Spleen (tissue), 7 donors: ENCODE data around the gene ZNF276.

Source experiments
- POLR2A ChIP-seq, 3 donors: fragments of 450-650 bp; IDR thresholded peaks; one replicate each; pipeline ENCODE4 v1.5.1; 2017; ENCODE audit warnings: antibody characterized with exemption in 3 of 3, mild to moderate bottlenecking in 1 of 3
- TF ChIP-seq, protein P1 (sequence below), 11 experiments: fragments of 200-600 bp in 7 of 11; fragments of 450-650 bp in 4 of 11; sonication (generic) in 4 of 11; IDR thresholded peaks in 8 of 11; conservative IDR thresholded peaks in 3 of 11; 1 replicate in 7 of 11; 2 replicates in 4 of 11; pipeline versions ENCODE4 v1.4.0 to v1.8.0; 2016 to 2021; ENCODE audit warnings: antibody characterized with exemption in 11 of 11, inconsistent platforms in 4 of 11, mild to moderate bottlenecking in 1 of 11
- donor health status: DM: no; HTN: no; CAD: no; lungs with moderate emphysema.
- donor health status: DM: no; HTN: no; CAD: no.
- donor health status: DM: no; HTN: no; CAD: no.

DNA sequence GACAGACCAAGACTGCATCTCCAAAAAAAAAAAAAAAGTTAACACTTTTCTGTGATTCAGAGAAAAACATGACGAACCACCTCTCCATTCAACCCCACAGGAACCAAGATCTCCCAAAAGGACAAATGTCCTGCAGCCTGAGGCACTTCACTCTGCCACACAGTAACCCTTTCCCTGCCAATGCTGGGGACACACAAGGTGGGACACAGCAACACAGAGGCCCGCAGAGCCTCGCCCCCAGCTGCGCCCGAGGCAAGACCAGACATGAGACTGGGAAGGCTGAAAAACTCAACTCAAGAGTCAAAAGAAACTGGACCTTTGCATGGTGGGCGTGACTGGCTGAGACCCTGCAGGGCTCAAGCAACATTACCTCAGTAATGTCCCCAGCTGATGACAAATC, 61.2 kb downstream of the ZNF276 start:
- no peak for TF ChIP-seq POLR2A (IDR thresholded peaks at IDR 0.05)
- TF ChIP-seq, protein P1, sequence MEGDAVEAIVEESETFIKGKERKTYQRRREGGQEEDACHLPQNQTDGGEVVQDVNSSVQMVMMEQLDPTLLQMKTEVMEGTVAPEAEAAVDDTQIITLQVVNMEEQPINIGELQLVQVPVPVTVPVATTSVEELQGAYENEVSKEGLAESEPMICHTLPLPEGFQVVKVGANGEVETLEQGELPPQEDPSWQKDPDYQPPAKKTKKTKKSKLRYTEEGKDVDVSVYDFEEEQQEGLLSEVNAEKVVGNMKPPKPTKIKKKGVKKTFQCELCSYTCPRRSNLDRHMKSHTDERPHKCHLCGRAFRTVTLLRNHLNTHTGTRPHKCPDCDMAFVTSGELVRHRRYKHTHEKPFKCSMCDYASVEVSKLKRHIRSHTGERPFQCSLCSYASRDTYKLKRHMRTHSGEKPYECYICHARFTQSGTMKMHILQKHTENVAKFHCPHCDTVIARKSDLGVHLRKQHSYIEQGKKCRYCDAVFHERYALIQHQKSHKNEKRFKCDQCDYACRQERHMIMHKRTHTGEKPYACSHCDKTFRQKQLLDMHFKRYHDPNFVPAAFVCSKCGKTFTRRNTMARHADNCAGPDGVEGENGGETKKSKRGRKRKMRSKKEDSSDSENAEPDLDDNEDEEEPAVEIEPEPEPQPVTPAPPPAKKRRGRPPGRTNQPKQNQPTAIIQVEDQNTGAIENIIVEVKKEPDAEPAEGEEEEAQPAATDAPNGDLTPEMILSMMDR (IDR thresholded peaks at IDR 0.05 in 8 of 11, conservative IDR thresholded peaks at IDR 0.05 in 3 of 11), result no peak
